ENCODE measurements around the gene HFE.
"Not testable (repeated sequence)": the region's sequence is repeated elsewhere in the genome, so short reads cannot be mapped to it uniquely, and the experiment has no call there.

The HFE gene

GRCh38 chr6:26068036-26068435, 19.2 kb upstream of the HFE start:
- FAIRE-seq (no peak), DNase-seq (ENCODE audit: insufficient read length) (no peak)
- TF ChIP-seq POLR2AphosphoS5 (IDR thresholded peaks at IDR 0.05; ENCODE audit: low read depth, low read length) (no peak), TAF1 (IDR thresholded peaks at IDR 0.05; ENCODE audit: borderline replicate concordance, low read depth, low read length) (no peak), POLR2A (IDR thresholded peaks at IDR 0.05; ENCODE audit: low read depth, low read length) (no peak)

GRCh38 chr6:26071135-26071534, 16.1 kb upstream of the HFE start:
- TF ChIP-seq POLR2A (IDR thresholded peaks at IDR 0.05; ENCODE audit: low read depth, low read length): no peak
- FAIRE-seq: no peak
- no peak for DNase-seq (ENCODE audit: insufficient read length)

- TF ChIP-seq TAF1 (IDR thresholded peaks at IDR 0.05; ENCODE audit: borderline replicate concordance, low read depth, low read length) (no peak), POLR2AphosphoS5 (IDR thresholded peaks at IDR 0.05; ENCODE audit: low read depth, low read length) (no peak), POLR2A (IDR thresholded peaks at IDR 0.05; ENCODE audit: low read depth, low read length) (no peak)
- FAIRE-seq: no peak
- DNase-seq (ENCODE audit: insufficient read length): no peak
Observed at GRCh38 chr6:26075063-26075717, 12.0 kb upstream of the HFE start.

- DNase-seq (ENCODE audit: insufficient read length); FAIRE-seq: not testable (repeated sequence)
Observed at GRCh38 chr6:26078066-26078465, 9.2 kb upstream of the HFE start.

- DNase-seq (ENCODE audit: insufficient read length); FAIRE-seq: not testable (repeated sequence)
Observed at GRCh38 chr6:26081096-26081495, 6.1 kb upstream of the HFE start.

GRCh38 chr6:26086211-26086610, 1.0 kb upstream of the HFE start:
- DNase-seq (ENCODE audit: insufficient read length) (no peak), FAIRE-seq (no peak)
- no peak for TF ChIP-seq TAF1 (IDR thresholded peaks at IDR 0.05; ENCODE audit: borderline replicate concordance, low read depth, low read length)
- no peak for TF ChIP-seq POLR2A (IDR thresholded peaks at IDR 0.05; ENCODE audit: low read depth, low read length)
- TF ChIP-seq POLR2AphosphoS5 (IDR thresholded peaks at IDR 0.05; ENCODE audit: low read depth, low read length): no peak

- no peak for TF ChIP-seq POLR2AphosphoS5 (IDR thresholded peaks at IDR 0.05; ENCODE audit: low read depth, low read length)
- TF ChIP-seq TAF1 (IDR thresholded peaks at IDR 0.05; ENCODE audit: borderline replicate concordance, low read depth, low read length): no peak
- TF ChIP-seq POLR2A (IDR thresholded peaks at IDR 0.05; ENCODE audit: low read depth, low read length): no peak
- DNase-seq (ENCODE audit: insufficient read length) (no peak), FAIRE-seq (no peak)
Observed at GRCh38 chr6:26088344-26088743, 1.1 kb downstream of the HFE start.

GRCh38 chr6:26089272-26089671, 2.0 kb downstream of the HFE start:
- FAIRE-seq (no peak), DNase-seq (ENCODE audit: insufficient read length) (no peak)
- TF ChIP-seq POLR2A (IDR thresholded peaks at IDR 0.05; ENCODE audit: low read depth, low read length) (no peak), TAF1 (IDR thresholded peaks at IDR 0.05; ENCODE audit: borderline replicate concordance, low read depth, low read length) (no peak), POLR2AphosphoS5 (IDR thresholded peaks at IDR 0.05; ENCODE audit: low read depth, low read length) (no peak)

- DNase-seq (ENCODE audit: insufficient read length) (no peak), FAIRE-seq (peak; percentile 63)
- TF ChIP-seq POLR2AphosphoS5 (IDR thresholded peaks at IDR 0.05; ENCODE audit: low read depth, low read length) (no peak), POLR2A (IDR thresholded peaks at IDR 0.05; ENCODE audit: low read depth, low read length) (no peak), TAF1 (IDR thresholded peaks at IDR 0.05; ENCODE audit: borderline replicate concordance, low read depth, low read length) (no peak)
Observed at GRCh38 chr6:26092443-26092842, 5.2 kb downstream of the HFE start.

GRCh38 chr6:26094036-26094435, 6.8 kb downstream of the HFE start:
- no peak for FAIRE-seq
- TF ChIP-seq POLR2AphosphoS5 (IDR thresholded peaks at IDR 0.05; ENCODE audit: low read depth, low read length): no peak
- TF ChIP-seq POLR2A (IDR thresholded peaks at IDR 0.05; ENCODE audit: low read depth, low read length): no peak
- no peak for TF ChIP-seq TAF1 (IDR thresholded peaks at IDR 0.05; ENCODE audit: borderline replicate concordance, low read depth, low read length)
- no peak for DNase-seq (ENCODE audit: insufficient read length)

GRCh38 chr6:26097268-26097875, 10.1 kb downstream of the HFE start:
- TF ChIP-seq TAF1 (IDR thresholded peaks at IDR 0.05; ENCODE audit: borderline replicate concordance, low read depth, low read length) (no peak), POLR2A (IDR thresholded peaks at IDR 0.05; ENCODE audit: low read depth, low read length) (no peak), POLR2AphosphoS5 (IDR thresholded peaks at IDR 0.05; ENCODE audit: low read depth, low read length) (no peak)
- FAIRE-seq: peak; percentile 80
- DNase-seq (ENCODE audit: insufficient read length): no peak

GRCh38 chr6:26103141-26103769, 16.0 kb downstream of the HFE start:
- TF ChIP-seq POLR2A (IDR thresholded peaks at IDR 0.05; ENCODE audit: low read depth, low read length) (no peak), TAF1 (IDR thresholded peaks at IDR 0.05; ENCODE audit: borderline replicate concordance, low read depth, low read length) (no peak), POLR2AphosphoS5 (IDR thresholded peaks at IDR 0.05; ENCODE audit: low read depth, low read length) (no peak)
- FAIRE-seq (no peak), DNase-seq (ENCODE audit: insufficient read length) (no peak)

All from GM12892 (cell line).